NCI-H510A treated with DMSO at 0.1 percent for 48 hours (cell line): Measurements from ENCODE around the gene TEX261.

Experiments
- DNase-seq: peaks from one replicate; lab custom pipeline; 2025; lab: John Stamatoyannopoulos, UW

Gene TEX261

GRCh38 chr2:70981866-70982810, 12.5 kb downstream of the TEX261 start:
- DNase-seq: no peak

GRCh38 chr2:70981421-70981820, 13.3 kb downstream of the TEX261 start:
- DNase-seq: no peak

GRCh38 chr2:70979626-70980025, 15.0 kb downstream of the TEX261 start:
- no peak for DNase-seq

GRCh38 chr2:70979180-70979488, 15.5 kb downstream of the TEX261 start:
- no peak for DNase-seq

- peak; percentile 74 for DNase-seq
Measured at GRCh38 chr2:70978341-70979179, 16.1 kb downstream of the TEX261 start, which contains the start of gene ANKRD53. Gene ANKRD53 (plus strand): TSS chr2:70978630. CDS start chr2:70978646, 16 bp downstream.

GRCh38 chr2:70977605-70978205, 17.0 kb downstream of the TEX261 start:
- DNase-seq: peak; percentile 52

GRCh38 chr2:70975237-70975636, 19.4 kb downstream of the TEX261 start:
- DNase-seq: no peak

- DNase-seq: no peak
Measured at GRCh38 chr2:70974592-70974991, 20.1 kb downstream of the TEX261 start.

- DNase-seq: no peak
Measured at GRCh38 chr2:70967189-70967588, 27.5 kb downstream of the TEX261 start.

- DNase-seq: no peak
Measured at GRCh38 chr2:70966681-70967080, 28.0 kb downstream of the TEX261 start.

GRCh38 chr2:70965506-70965905, 29.2 kb downstream of the TEX261 start:
- no peak for DNase-seq

- peak; percentile 74 for DNase-seq
Measured at GRCh38 chr2:70964596-70965386, 29.9 kb downstream of the TEX261 start.

- no peak for DNase-seq
Measured at GRCh38 chr2:70964133-70964532, 30.5 kb downstream of the TEX261 start.

GRCh38 chr2:70962885-70963878, 31.5 kb downstream of the TEX261 start:
- no peak for DNase-seq

GRCh38 chr2:70962211-70962884, 32.3 kb downstream of the TEX261 start:
- DNase-seq: no peak

GRCh38 chr2:70961648-70961994, 33.1 kb downstream of the TEX261 start:
- no peak for DNase-seq

GRCh38 chr2:70960833-70961647, 33.6 kb downstream of the TEX261 start:
- no peak for DNase-seq

- DNase-seq: no peak
Measured at GRCh38 chr2:70959851-70960832, 34.5 kb downstream of the TEX261 start.
